Keratinocyte (primary cell): ENCODE data around the gene RNF149. TPM values are rescaled to one million over a fixed set of nuclear protein-coding genes. Genes with fewer than 3 reads are reported as not detected.

ENCODE experiments used
- DNase-seq: peaks from one replicate; pipeline ENCODE4 v3.0.0-alpha.2; 2011; ENCODE audit warnings: low read depth, missing footprints, low spot score
- FAIRE-seq: peaks from 2 replicates; lab custom pipeline; 2011; peaks lifted over from hg19 to GRCh38; lab: Jason Lieb, UNC
- H2AFZ ChIP-seq: 2 replicates; pipeline ENCODE4 v1.6.0; 2012; ENCODE audit warnings: low read length, control low read depth, inconsistent platforms; ENCODE audit not compliant: control insufficient read depth
- H3K27ac ChIP-seq: 2 replicates; pipeline ENCODE4 v1.5.1; 2011; ENCODE audit warnings: low read length; ENCODE audit not compliant: control insufficient read depth, insufficient read depth
- H3K27me3 ChIP-seq: 3 replicates; pipeline ENCODE4 v1.6.0; 2011; ENCODE audit warnings: low read length; ENCODE audit not compliant: control insufficient read depth, insufficient read depth; ENCODE audit errors: extremely low read depth
- H3K36me3 ChIP-seq, 2 experiments: 2 replicates in 1 of 2; 3 replicates in 1 of 2; pipeline ENCODE4 v1.5.1; 2011; ENCODE audit warnings: low read length in 2 of 2, mild to moderate bottlenecking in 1 of 2; ENCODE audit not compliant: control insufficient read depth in 2 of 2, insufficient read depth in 2 of 2; ENCODE audit errors: extremely low read depth in 1 of 2
- H3K4me1 ChIP-seq: 3 replicates; pipeline ENCODE4 v1.5.1; 2011; ENCODE audit warnings: low read length; ENCODE audit not compliant: control insufficient read depth, insufficient read depth; ENCODE audit errors: extremely low read depth
- H3K4me2 ChIP-seq: 3 replicates; pipeline ENCODE4 v1.6.0; 2011; ENCODE audit warnings: low read depth, low read length; ENCODE audit not compliant: control insufficient read depth, insufficient read depth; ENCODE audit errors: extremely low read depth
- H3K4me3 ChIP-seq, 3 experiments: fragments of 200-600 bp in 1 of 3; sonication (generic) in 1 of 3; 2 replicates in 2 of 3; 3 replicates in 1 of 3; pipeline ENCODE4 v1.5.1; 2011 to 2016; ENCODE audit warnings: low read length in 3 of 3, mild to moderate bottlenecking in 3 of 3, control low read depth in 2 of 3, inconsistent platforms in 1 of 3, low read depth in 1 of 3, mixed read lengths in 1 of 3, mixed run types in 1 of 3, moderate library complexity in 1 of 3; ENCODE audit not compliant: control insufficient read depth in 2 of 3, insufficient read depth in 2 of 3; ENCODE audit errors: extremely low read depth in 1 of 3
- H3K79me2 ChIP-seq: 2 replicates; pipeline ENCODE4 v1.6.0; 2012; ENCODE audit warnings: low read length; ENCODE audit not compliant: control insufficient read depth, insufficient read depth
- H3K9ac ChIP-seq: 3 replicates; pipeline ENCODE4 v1.6.0; 2011; ENCODE audit warnings: low read length; ENCODE audit not compliant: control insufficient read depth, insufficient read depth; ENCODE audit errors: extremely low read depth
- H3K9me1 ChIP-seq: 3 replicates; pipeline ENCODE4 v1.6.0; 2011; ENCODE audit warnings: low read length; ENCODE audit not compliant: control insufficient read depth, insufficient read depth; ENCODE audit errors: extremely low read depth
- H3K9me3 ChIP-seq: 2 replicates; pipeline ENCODE4 v1.5.1; 2012; ENCODE audit warnings: low read depth, low read length; ENCODE audit not compliant: control insufficient read depth
- H4K20me1 ChIP-seq: 3 replicates; pipeline ENCODE4 v1.6.0; 2011; ENCODE audit warnings: low read length; ENCODE audit not compliant: control insufficient read depth, insufficient read depth; ENCODE audit errors: extremely low read depth
- EZH2 ChIP-seq: IDR thresholded peaks from one replicate; pipeline ENCODE4 v1.6.1; 2012; ENCODE audit warnings: inconsistent platforms, mild to moderate bottlenecking, low read length, moderate library complexity
- dilution Hi-C: fragments of 300-500 bp; cut with MboI; formaldehyde crosslinking; loops from one replicate; pipeline ENCODE4 v1.7.0; 2020; ENCODE audit warnings: low sequenced_read_pairs; ENCODE audit not compliant: extremely low pct_ligation_motif_present
- polyA minus RNA-seq, 3 experiments: library from RNA; depleted of rRNA, polyadenylated mRNA; stranded (reverse); fragments of >200 nt; gene quantifications; 1 replicate in 1 of 3; 2 replicates in 1 of 3; 3 replicates in 1 of 3; pipeline ENCODE4 v1.2.3, GENCODE V29; 2011
- polyA plus RNA-seq, 5 experiments: library from polyadenylated mRNA; depleted of rRNA in 3 of 5; stranded (reverse) in 3 of 5; stranded (forward) in 1 of 5; unstranded in 1 of 5; fragments of >200 nt; gene quantifications; 1 replicate in 1 of 5; 2 replicates in 3 of 5; 3 replicates in 1 of 5; pipeline versions ENCODE4 v1.2.1 to v1.2.3, GENCODE V29; 2011 to 2012; ENCODE audit warnings: missing spikeins in 2 of 5, low read depth in 1 of 5, low replicate concordance in 1 of 5
- TF ChIP-seq, protein P1 (sequence below), 3 experiments: IDR thresholded peaks in 1 of 3; conservative IDR thresholded peaks in 1 of 3; optimal IDR thresholded peaks in 1 of 3; 2 replicates in 2 of 3; 3 replicates in 1 of 3; pipeline versions ENCODE3 to v1.5.1; 2011; ENCODE audit warnings: low read length in 3 of 3, mild to moderate bottlenecking in 3 of 3, moderate library complexity in 2 of 3, control low read depth in 1 of 3, inconsistent platforms in 1 of 3; ENCODE audit not compliant: insufficient read depth in 2 of 3; ENCODE audit errors: extremely low read depth in 1 of 3

The RNF149 gene
- 40.5 to 68.0 TPM (median 47.1 TPM) in 3 replicates for polyA plus RNA-seq
- 33.8 TPM for polyA plus RNA-seq (2011; ENCODE audit: low read depth)
- polyA plus RNA-seq (2011; cell fraction: cytosol; rRNA removed): 14.7 and 27.4 TPM in 2 replicates
- 87.2 and 116 TPM in 2 replicates for polyA plus RNA-seq (2011; cell fraction: nucleus; rRNA removed)
- polyA plus RNA-seq (2012; ENCODE audit: low replicate concordance): 44.1 and 71.2 TPM in 2 replicates
- 14.3 to 51.5 TPM (median 30.2 TPM) in 3 replicates for polyA minus RNA-seq
- 34.9 TPM for polyA minus RNA-seq (2011; cell fraction: cytosol; rRNA and poly(A)+ RNA removed)
- polyA minus RNA-seq (2011; cell fraction: nucleus; rRNA and poly(A)+ RNA removed): 64.6 and 83.7 TPM in 2 replicates

DNA sequence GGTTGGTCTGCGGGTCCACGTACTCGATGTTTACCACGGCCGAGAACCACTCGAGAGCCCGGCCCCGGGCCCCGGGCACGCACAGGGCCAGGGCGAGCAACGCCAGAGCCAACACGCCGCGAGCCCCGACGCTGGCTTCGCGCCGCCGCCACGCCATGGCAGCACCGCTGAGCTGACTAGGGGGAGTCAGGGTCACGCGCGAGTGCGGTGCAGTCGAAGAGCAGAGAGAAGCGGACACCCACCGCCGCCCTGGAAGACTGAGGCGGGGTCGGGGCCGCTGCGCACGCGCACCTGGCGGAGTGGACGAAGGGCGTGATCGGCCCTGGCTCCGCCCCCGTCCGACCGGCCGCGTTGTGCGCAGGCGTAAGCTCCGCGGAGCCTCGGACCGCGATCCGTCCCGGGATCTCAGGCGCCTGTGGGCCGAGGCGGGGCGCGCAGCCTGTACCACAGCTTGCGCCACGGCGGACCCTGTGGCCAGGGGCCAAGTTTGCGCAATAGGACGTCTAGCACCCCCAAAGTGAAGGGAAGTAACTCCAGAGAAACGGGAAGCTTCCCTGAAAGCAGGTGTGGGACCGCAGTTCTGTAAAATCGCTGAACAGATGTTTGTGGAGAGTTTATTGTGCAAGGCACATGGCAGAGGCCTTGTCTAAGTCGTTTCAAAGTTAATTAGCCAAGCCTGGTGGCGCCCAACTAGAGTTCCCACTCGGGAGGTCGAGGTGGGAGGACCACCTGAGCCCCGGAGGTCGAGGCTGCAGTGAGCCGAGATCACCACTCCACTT is at the start of gene RNF149:
RNF149 (minus strand) TSS at position 270 of the 779 bp plus-strand sequence; CDS start at position 157, 113 bp downstream.
- TF ChIP-seq EZH2: no peak
- TF ChIP-seq, protein P1, sequence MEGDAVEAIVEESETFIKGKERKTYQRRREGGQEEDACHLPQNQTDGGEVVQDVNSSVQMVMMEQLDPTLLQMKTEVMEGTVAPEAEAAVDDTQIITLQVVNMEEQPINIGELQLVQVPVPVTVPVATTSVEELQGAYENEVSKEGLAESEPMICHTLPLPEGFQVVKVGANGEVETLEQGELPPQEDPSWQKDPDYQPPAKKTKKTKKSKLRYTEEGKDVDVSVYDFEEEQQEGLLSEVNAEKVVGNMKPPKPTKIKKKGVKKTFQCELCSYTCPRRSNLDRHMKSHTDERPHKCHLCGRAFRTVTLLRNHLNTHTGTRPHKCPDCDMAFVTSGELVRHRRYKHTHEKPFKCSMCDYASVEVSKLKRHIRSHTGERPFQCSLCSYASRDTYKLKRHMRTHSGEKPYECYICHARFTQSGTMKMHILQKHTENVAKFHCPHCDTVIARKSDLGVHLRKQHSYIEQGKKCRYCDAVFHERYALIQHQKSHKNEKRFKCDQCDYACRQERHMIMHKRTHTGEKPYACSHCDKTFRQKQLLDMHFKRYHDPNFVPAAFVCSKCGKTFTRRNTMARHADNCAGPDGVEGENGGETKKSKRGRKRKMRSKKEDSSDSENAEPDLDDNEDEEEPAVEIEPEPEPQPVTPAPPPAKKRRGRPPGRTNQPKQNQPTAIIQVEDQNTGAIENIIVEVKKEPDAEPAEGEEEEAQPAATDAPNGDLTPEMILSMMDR (optimal IDR thresholded peaks at IDR 0.05 in 1 of 3, IDR thresholded peaks at IDR 0.05 in 1 of 3, conservative IDR thresholded peaks at IDR 0.05 in 1 of 3; ENCODE audit: extremely low read depth in 1 of 3, insufficient read depth in 2 of 3, low read length in 3 of 3): no peak
- FAIRE-seq: peak; percentile 13
- dilution Hi-C loops: no loop called here

DNA sequence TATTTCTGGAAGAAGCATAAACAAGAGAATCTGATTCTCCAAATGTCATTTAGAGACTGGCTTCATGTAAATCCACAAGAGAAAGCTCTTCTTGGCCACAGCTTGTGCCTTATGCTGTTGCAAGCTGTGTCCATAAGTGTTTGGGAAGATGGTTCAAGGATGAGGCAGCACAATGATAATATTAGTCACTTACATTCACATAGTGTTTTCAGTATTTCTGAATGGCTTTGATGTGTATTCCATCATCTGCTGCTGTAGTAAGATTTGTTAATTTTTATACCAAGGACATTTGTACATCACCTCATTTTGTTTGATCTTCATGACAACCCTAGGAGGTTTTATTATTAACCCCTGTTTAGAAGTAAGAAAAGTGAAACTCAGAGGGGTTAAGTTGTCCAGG is 48.9 kb upstream of the RNF149 start:
- H3K4me1 ChIP-seq: peaks cover 54% of the 10 kb centered on the region
- H3K4me2 ChIP-seq: no peak overlapping the region
- peak overlapping the region; percentile 43 for H3K27ac ChIP-seq
- H3K9ac ChIP-seq: no peak overlapping the region
- no peaks in the 10 kb centered on the region for H3K9me3 ChIP-seq
- no peak overlapping the region for H2AFZ ChIP-seq
- no peak for DNase-seq
- dilution Hi-C loops: no loop called here
- H3K79me2 ChIP-seq: no peaks in the 10 kb centered on the region
- H3K36me3 ChIP-seq: no peaks in the 10 kb centered on the region
- no peak for FAIRE-seq
- H3K4me3 ChIP-seq: no peak overlapping the region
- TF ChIP-seq, protein P1 (optimal IDR thresholded peaks at IDR 0.05 in 1 of 3, IDR thresholded peaks at IDR 0.05 in 1 of 3, conservative IDR thresholded peaks at IDR 0.05 in 1 of 3; ENCODE audit: extremely low read depth in 1 of 3, insufficient read depth in 2 of 3, low read length in 3 of 3): no peak
- TF ChIP-seq EZH2: no peak
- no peaks in the 10 kb centered on the region for H3K27me3 ChIP-seq
- no peaks in the 10 kb centered on the region for H3K9me1 ChIP-seq
- H4K20me1 ChIP-seq: no peaks in the 10 kb centered on the region

More for the DNA sequence above, at the start of gene RNF149:
- H3K27me3 ChIP-seq: no peaks in the 10 kb centered on the region
- H3K36me3 ChIP-seq: peaks cover 4 to 12% of the 10 kb centered on the region in 2 experiments
- H3K4me1 ChIP-seq: peaks cover 38% of the 10 kb centered on the region
- H3K27ac ChIP-seq: peak within 1 kb of the TSS; percentile 93
- peaks cover 28% of the 10 kb centered on the region for H4K20me1 ChIP-seq
- H3K4me2 ChIP-seq: peak within 1 kb of the TSS; percentile 98
- H3K9me1 ChIP-seq: peaks cover 3% of the 10 kb centered on the region
- H3K79me2 ChIP-seq: peaks cover 49% of the 10 kb centered on the region
- H3K4me3 ChIP-seq: peak within 1 kb of the TSS; percentile 83 to 89 (median 84)
- H3K9ac ChIP-seq: peak within 1 kb of the TSS; percentile 89
- no peaks in the 10 kb centered on the region for H3K9me3 ChIP-seq
- peak within 1 kb of the TSS; percentile 71 for H2AFZ ChIP-seq
- DNase-seq: peak; percentile 69
